Activated CD8-positive, alpha-beta memory T cell treated with anti-CD3 and anti-CD28 coated beads, Interleukin-2, amount 50 U/mL, for 48 hours (primary cell): ENCODE measurements around the gene USP5.

Experiments used
- DNase-seq: peaks from one replicate; pipeline ENCODE4 v3.0.0-alpha.2; 2020

USP5 gene

GRCh38 chr12:6826734-6827436 lies 25.1 kb upstream of the USP5 start:
- DNase-seq: no peak

DNA sequence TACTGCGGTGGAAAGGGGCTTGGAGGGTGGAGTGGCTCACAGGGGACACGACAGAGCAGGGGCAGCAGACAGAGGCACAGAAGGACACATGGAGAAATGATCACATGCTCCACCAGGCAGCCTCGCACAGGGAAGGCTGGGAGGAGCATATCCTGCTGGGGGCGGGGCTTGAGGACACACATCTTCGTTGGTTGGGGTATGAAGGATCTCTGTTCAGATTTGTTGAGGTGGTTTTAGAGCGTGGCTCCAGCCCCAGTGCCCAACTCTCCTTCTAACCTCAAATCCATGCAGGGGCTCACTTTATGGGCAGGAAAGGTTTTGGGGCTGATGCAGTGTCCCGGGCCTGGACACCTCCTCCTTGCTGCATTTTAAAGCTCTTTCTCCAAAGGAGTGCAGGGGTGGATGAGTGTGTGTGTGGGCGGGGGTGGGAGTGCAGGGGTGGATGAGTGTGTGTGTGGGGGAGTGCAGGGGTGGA lies 24.5 kb upstream of the USP5 start:
- peak; percentile 72 for DNase-seq

GRCh38 chr12:6827982-6828780 lies 23.8 kb upstream of the USP5 start, which contains the start of gene P3H3:
Gene P3H3 (plus strand): TSS chr12:6828407. CDS start chr12:6828441, 34 bp downstream.
- DNase-seq: no peak

DNA sequence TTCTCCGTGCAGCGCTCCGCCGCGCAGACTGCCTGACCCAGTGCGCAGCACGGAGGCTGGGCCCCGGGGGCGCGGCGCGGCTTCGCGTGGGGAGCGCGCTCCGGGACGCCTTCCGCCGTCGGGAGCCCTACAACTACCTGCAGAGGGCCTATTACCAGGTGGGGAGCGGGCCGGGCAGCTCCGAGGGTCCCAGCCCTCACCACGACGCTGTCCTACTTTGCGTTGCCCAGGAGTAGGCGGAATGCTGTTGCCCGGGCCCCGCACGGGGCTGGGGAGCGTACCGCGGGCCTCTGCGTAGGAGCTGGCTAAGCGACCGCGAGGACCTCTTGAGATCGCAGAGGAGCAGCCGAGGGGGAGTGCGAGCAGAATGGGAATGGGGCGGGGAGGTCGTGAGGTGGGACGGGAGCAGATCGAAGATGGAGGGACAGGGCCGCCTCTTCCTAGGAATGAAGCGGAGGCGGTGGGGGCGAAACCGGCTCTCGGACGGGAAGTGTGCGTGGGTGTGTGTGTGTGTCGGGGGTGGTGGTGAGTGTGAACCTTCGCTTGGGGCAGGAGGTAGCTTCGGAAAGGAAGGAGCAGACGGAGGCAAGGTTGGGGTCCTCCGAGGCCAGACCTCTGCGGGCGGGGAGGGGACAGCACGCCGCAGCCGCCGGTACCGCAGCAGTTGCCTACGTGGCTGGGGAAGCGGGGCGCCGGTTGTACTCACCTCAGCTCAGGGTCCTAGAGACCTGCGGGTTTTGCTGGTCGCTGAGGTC lies 23.0 kb upstream of the USP5 start:
- peak; percentile 73 for DNase-seq

DNA sequence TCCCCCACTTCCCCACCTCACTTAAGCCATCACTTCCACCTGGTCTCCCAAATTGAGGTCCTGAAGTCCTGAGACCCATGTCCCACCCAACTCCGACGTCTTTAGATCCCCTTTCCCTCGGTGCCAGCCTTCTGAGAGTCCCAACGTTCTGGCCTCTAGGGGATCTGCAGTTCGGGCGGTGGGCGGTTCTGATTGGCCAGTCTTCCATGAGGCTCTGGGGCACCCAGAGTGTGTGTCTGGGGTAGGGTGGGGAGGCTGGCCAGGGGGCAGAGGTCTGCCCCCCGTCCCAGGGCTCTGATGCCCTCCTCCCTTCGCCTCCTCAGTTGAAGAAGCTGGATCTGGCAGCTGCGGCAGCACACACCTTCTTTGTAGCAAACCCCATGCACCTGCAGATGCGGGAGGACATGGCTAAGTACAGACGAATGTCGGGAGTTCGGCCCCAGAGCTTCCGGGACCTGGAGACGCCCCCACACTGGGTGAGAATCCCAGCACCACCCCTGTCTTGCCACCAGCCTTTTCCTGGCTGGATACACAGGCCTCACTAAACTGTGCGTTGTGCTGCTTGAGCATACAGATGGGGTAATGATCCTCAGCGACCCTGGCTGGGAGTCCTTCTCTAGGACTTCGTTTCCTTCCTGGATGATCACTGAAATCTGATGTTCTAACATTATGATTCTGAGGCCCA lies 22.3 kb upstream of the USP5 start:
- DNase-seq: no peak

DNA sequence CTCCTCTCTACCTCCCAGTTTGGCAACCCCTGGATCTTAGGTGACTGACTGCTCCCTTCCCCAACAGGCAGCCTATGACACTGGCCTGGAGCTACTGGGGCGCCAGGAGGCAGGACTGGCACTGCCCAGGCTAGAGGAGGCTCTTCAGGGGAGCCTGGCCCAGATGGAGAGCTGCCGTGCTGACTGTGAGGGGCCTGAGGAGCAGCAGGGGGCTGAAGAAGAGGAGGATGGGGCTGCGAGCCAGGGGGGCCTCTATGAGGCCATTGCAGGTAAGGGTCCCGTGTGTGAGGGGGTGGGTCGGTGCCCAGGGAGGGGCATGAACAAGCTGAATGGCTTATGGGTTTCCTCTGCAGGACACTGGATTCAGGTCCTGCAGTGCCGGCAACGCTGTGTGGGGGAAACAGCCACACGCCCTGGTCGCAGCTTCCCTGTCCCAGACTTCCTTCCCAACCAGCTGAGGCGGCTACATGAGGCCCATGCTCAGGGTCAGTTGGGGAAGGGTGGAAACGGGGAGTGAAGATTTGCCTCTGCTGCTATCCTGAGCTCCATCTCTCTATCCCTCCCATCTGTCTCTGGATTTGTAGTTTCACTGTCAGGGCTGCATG lies 21.6 kb upstream of the USP5 start:
- DNase-seq: no peak

DNA sequence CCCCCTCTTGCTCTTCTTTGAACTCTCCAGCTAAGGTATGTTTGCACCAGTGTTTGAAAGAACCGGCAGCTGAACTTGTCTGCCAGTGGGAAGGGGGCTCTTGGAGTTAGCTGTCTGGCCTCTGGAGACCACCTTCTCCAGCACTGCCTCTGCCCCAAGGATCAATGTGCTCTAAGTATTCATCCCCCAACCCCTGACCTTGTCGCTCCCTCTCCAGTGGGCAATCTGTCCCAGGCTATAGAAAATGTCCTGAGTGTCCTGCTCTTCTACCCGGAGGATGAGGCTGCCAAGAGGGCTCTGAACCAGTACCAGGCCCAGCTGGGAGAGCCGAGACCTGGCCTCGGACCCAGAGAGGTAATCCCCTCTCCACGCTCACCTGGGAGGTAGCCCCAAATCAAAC lies 21.0 kb upstream of the USP5 start:
- DNase-seq: no peak

- DNase-seq: no peak
Measured at GRCh38 chr12:6831450-6831995, 20.4 kb upstream of the USP5 start.

GRCh38 chr12:6832125-6832524 lies 19.8 kb upstream of the USP5 start:
- no peak for DNase-seq

- DNase-seq: no peak
Measured at GRCh38 chr12:6833189-6833890, 18.6 kb upstream of the USP5 start.

- DNase-seq: no peak
Measured at GRCh38 chr12:6834254-6834653, 17.7 kb upstream of the USP5 start.

DNA sequence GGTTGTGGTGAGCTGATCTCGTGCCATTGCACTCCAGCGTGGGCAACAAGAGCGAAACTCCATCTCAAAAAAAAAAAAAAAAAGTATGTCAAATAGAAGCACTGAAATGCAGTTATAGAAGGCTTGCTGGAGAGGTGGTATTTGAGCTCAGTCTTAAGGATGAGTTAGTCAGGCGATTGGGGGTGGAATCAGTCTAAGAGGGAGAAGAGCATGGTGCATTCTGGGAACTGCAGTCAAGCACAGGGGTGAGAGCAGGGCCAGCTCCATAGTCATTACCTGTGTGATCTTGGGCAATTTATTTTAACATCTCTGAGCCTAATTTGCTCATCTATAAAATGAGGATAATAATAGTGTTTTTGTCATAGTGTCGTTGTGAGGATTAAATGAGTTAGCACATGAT lies 17.1 kb upstream of the USP5 start:
- DNase-seq: no peak

GRCh38 chr12:6836851-6837250 lies 15.1 kb upstream of the USP5 start:
- DNase-seq: no peak

GRCh38 chr12:6837370-6838060 lies 14.4 kb upstream of the USP5 start:
- DNase-seq: no peak

- DNase-seq: no peak
Measured at GRCh38 chr12:6838854-6839253, 13.1 kb upstream of the USP5 start.

GRCh38 chr12:6839482-6840201 lies 12.3 kb upstream of the USP5 start:
- DNase-seq: no peak

GRCh38 chr12:6840330-6840729 lies 11.6 kb upstream of the USP5 start:
- no peak for DNase-seq

DNA sequence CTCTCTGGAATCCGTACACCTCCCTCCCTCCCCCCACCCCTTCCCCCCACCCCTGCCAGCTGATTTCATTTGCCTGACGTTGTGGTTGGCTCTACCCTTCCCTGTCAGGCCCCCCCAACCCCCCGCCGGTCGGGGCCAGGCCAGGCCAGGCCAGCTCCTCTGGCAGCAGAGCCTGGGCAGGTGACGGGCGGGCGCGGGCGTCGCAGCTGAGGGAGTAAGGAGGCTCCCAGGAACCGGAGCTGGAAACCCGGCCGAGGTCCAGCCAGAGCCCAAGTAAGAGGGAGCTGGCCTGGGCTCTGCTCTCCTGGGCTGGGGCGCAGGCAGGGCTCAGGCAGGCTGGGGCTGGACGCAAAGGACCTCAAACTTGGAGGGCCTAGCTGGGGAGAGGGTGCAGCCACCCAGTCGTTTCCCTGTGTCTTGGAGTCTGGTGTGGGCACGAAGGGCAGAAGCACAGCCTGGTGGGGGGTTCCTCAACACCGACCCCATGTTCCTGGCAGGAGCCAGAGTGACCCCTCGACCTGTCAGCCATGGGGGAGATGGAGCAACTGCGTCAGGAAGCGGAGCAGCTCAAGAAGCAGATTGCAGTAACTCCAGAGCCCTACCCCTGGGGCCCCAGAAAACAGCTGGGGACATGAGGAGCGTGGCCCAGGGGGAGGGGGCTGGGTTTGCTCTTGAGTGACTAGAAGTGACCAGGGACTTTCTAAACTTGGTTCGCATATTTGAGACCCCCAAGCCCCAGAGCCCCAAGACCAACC lies 11.0 kb upstream of the USP5 start, which contains the start of gene GNB3:
GNB3 (plus strand) TSS at position 165 of the 755 bp plus-strand sequence; CDS start at position 528, 363 bp downstream.
- DNase-seq: no peak

- no peak for DNase-seq
Measured at GRCh38 chr12:6842075-6842474, 9.9 kb upstream of the USP5 start.
